GM18873 (cell line): Measurements from ENCODE around the gene FLNB.
A peak's percentile ranks its signal among the peaks of the same experiment; 100 is the strongest.

Experiments used
- ATAC-seq: cut with Tn5 transposase; IDR thresholded peaks from one replicate; pipeline ENCODE4 v1.9.1; 2021; ENCODE audit warnings: mild to moderate bottlenecking, moderate library complexity, moderate number of reproducible peaks; ENCODE audit not compliant: unreplicated experiment, low FRiP score

FLNB gene

DNA sequence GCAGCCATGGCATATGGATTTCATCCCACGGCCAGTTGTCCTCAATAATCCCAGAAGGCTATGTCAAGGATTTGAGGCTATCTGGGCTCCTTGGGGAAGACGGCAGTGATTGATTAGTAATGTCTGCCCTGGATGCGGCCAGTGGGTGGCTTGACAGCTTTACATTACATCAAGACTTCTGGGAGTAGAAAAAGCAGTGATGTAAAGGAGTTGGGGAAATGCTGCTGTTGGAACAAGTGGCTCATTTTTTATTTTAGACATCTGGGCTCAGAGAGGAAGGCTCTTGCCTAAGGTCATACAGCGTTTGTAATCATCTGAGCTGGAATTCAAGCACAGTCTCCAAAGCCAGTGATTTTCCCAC, 94.1 kb downstream of the FLNB start:
- ATAC-seq, result no peak

- no peak for ATAC-seq
Measured at GRCh38 chr3:58102976-58103451, 94.8 kb downstream of the FLNB start.

GRCh38 chr3:58104151-58104550, 95.9 kb downstream of the FLNB start:
- ATAC-seq, result no peak

DNA sequence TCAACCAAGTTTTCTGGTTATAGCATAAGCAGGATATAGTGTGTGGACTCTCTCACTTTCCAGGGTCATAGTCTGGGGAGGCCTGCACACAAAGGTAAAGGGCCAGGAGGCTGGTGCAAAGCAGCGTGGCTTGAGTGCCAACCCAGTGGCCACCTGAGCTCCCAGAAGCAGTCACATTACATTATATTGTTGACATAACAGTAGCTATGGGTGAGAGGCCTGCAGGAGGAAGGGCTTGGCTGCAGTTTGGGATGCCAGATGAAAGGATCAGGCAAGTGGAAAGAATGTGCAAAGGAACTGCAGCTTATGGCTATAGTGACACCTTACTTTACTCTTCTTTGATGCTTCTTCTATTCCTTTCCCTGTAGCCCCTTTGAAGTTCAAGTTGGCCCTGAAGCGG, 96.5 kb downstream of the FLNB start:
- ATAC-seq, result no peak

GRCh38 chr3:58105196-58105595, 97.0 kb downstream of the FLNB start:
- ATAC-seq, result no peak

DNA sequence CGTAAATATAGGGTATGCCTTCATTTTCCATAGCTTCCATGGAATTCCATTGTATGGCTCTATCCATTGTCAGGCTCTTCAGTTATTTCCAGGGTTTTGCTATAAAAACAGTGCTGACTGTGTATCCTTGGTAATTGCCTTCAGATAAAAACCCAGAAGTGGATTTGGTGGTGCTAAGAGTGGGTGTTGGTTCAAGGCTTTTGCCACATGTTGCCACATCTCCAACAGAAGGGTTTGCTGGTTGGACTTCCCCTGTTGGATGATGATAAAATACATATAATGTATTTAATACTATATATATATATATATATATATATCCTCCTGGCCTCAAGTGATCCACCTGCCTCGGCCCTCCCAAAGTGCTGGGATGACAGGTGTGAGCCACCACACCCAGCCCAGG, 97.8 kb downstream of the FLNB start:
- ATAC-seq, result no peak

GRCh38 chr3:58106640-58107039, 98.4 kb downstream of the FLNB start:
- no peak for ATAC-seq

DNA sequence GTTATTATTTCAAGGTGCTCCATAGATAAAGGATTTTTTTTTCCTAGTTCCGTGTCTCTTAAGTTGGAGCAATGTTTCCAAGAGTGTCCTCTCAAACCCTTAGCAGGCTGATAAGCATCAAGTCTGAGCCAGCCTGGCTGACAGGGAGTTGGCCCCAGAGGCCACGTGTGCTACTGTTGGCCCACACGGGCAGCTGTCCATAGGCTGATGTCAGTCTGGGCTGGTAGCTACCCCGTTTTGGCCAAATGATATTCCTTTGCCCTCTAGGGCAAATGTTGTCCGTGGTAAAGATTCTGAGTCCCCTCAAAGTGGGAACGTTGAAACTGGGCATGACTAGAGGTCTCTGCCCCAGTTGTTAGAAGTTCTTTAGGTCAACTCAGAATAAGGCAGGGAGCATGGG, 99.4 kb downstream of the FLNB start:
- ATAC-seq, result no peak

DNA sequence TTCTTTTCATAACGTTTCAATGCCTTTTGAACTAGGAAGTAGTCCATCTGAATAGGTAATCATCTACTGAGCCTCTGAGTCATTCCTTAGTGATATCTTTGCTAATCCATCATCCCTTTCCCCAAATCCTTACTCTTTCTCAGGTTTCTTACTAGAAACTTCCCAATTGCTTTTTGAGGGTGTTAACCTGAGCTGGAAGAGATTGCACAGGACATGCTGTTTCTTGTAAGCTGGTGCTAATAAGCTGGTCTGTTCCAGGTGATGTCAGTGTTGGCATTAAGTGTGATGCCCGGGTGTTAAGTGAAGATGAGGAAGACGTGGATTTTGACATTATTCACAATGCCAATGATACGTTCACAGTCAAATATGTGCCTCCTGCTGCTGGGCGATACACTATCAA, 101.5 kb downstream of the FLNB start:
- ATAC-seq, result no peak

DNA sequence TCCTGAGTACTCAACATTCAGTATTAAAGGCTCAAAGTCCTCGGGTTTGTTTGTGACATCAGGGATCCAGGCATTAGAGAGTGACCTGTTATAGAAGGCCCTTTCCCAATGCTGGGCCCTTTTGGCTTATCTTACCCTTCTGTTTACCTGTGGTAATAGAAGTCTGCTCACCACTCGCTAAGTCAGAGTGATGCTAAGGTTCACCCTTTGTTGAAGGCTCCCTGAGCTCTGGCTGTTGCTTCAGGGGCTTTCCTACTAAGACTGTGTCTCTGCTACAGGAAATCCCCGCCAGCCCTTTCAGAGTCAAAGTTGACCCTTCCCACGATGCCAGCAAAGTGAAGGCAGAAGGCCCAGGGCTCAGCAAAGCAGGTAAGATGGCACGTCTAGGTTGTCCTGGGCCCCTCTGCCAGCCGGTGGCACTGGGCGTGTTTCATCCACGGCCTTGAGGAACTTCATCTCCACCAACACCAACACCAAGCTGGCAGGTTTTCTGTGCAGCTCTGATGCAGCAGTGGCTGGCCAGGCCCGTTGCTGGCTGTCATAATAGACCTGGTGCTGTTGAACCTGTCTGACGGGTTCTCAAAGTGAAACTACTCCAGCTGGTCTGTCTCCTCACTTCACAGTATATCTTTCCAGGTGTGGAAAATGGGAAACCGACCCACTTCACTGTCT, 103.4 kb downstream of the FLNB start:
- ATAC-seq, result peak; percentile 58

DNA sequence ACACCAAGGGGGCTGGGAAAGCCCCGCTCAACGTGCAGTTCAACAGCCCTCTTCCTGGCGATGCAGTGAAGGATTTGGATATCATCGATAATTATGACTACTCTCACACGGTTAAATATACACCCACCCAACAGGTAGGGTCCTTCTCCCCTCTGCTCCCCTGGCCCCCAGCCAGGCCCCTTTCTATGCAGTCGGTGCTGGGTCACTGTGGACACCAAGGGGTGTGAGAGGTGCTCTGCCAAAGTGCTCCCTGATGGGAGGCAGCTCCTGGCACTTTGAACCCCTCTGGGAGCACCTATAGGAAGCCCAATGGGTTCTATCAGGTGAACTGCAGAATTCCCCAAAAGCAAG, 103.9 kb downstream of the FLNB start:
- ATAC-seq, result no peak

GRCh38 chr3:58115175-58115574, 107.0 kb downstream of the FLNB start:
- ATAC-seq, result no peak

- peak; percentile 46 for ATAC-seq
Measured at GRCh38 chr3:58116161-58116955, 108.1 kb downstream of the FLNB start.

DNA sequence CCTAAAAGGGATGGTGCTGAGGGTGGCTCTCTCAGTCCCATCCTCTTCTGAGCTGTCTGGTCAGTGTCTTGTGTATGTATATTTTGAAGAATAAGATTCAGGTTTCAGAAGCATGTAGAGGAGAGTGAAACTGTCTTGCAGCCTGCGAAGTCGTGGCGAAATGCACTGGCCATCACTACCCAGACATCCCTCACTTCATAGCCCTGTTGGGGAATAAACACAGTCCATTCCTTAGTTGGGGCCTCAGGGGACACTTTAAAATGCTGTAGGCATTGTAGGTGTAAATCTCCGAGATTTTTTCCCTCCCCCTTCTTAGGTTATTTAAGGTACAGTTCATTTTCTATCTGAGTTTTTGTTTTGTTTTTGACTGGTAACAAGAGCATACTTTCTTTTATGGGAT, 108.8 kb downstream of the FLNB start:
- ATAC-seq, result no peak

DNA sequence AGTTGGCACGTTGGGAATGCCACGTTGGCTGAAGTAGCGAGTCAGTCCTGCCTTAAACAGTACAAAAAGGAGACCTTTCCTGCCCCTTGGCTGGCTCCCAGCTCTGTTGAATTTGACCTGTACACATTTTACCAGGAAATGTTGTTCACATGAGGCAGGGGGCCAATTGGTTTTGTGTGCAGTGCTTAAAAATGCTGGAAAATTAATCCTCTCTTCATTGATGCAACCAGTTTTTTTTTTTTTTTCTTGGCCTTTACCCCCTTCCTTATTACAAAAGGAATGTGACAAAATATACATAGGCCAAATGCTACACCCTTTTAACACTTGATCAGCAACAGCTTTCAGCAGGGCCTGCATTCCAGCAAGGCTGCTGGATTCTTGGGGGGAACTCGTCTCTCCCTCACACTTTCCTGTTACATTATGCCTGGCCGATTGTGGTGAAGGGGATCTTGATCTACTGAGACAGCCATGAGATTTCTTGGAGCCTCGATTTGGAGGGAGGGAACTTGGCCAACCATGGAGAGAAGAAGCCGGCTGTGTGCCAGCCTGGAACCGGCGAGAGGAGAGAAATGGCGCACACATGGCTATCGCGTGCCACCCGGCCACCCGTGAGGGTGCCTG, 109.4 kb downstream of the FLNB start:
- ATAC-seq, result no peak

DNA sequence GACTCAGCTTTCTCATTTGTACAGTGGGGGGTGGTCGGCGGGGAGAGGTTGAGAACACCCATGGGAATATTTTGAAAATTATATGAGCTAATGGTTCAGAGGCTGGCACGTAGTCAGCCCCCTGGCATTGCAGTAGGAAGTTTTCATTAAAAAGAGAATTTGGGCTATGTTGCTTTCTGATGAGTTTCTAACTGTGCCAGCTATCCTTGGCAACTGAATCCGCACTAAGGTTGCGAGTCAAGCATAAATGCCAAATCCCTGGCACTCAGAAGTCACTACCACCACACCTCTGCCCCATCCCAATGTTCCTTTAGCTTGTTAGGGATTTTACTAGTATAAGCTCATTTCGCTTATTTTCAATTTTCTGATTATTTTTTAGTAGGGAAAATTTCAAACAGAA, 111.0 kb downstream of the FLNB start:
- no peak for ATAC-seq

DNA sequence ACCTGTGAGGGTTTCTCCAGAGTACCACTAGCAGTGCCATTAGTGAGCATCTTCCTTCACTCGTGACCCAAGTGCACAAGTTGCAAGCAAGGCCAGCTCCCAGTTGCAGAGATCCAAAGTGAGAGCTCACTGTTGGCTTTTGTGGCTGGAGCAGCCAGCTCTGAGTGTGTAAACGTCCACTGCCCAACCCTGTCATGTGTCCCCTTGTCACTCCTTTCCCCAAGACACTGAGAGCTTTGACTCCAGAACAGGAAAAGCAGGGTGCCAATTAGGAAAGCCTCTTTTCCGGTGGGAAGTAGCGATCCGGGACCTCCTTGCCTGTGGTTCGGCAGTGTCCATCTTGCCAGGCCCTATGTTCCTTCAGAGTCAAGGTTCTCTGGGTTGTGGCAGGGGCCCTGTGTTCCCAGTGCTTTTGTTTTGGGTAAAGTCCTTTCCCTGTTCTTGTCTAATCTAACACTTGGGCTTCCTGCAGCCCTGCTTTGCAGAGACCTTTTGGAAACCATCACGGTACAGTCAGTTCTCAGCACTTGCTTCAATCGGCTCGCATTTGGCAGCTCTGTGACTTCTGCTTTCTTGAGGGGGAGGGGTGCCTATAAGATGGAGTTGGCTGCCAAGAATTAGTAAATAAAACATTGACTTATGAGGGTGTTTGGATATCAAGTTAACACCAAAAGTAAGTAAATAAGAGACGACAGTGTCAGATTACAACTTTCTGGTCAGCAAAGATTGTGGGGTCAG, 112.0 kb downstream of the FLNB start:
- no peak for ATAC-seq

GRCh38 chr3:58121183-58121582, 113.0 kb downstream of the FLNB start:
- ATAC-seq, result no peak

- no peak for ATAC-seq
Measured at GRCh38 chr3:58122936-58123700, 114.9 kb downstream of the FLNB start.

DNA sequence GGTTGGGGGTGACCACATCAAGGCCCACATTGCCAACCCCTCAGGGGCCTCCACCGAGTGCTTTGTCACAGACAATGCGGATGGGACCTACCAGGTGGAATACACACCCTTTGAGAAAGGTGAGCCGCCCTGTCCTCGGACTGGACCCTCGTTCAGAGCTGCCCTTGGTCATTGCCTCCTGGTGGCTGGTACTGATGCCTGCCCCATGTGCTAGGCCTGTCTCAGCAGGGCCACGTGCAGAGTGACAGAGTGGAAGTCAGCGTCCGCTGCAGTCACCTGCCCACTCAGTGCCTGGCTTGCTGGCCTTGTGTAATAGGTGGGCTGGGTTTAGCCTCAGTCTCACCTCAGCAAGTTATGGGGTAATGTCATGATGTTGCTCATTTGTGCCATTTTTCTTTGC, 116.2 kb downstream of the FLNB start:
- ATAC-seq, result no peak
